HepG2 (cell line): ENCODE results near the gene DIS3L2. TPM values are rescaled to one million over a fixed set of nuclear protein-coding genes. Genes with fewer than 3 reads are reported as not detected.

Experiments
- ARID2 ChIP-seq: sonication (generic); formaldehyde crosslinking; IDR thresholded peaks from 2 replicates; pipeline ENCODE4 v1.8.1; 2022; ENCODE audit warnings: mild to moderate bottlenecking, missing genetic modification reagents, borderline replicate concordance
- ARID5B ChIP-seq: IDR thresholded peaks from 2 replicates; pipeline ENCODE4 v1.4.0; 2020; ENCODE audit warnings: mild to moderate bottlenecking, missing genetic modification reagents
- CAMTA2 ChIP-seq: sonication (generic); formaldehyde crosslinking; IDR thresholded peaks from 2 replicates; pipeline ENCODE4 v1.4.0; 2020; ENCODE audit warnings: mild to moderate bottlenecking, missing genetic modification reagents, borderline replicate concordance
- CEBPZ ChIP-seq: IDR thresholded peaks from 2 replicates; pipeline ENCODE4 v1.6.1; 2012; ENCODE audit warnings: low read length, improper control_type of control experiment
- FOXM1 ChIP-seq: sonication (generic); formaldehyde crosslinking; IDR thresholded peaks from 2 replicates; pipeline ENCODE4 v1.5.0; 2020; ENCODE audit warnings: missing genetic modification reagents
- MAFG ChIP-seq: sonication (generic); formaldehyde crosslinking; IDR thresholded peaks from 2 replicates; pipeline ENCODE4 v1.5.1; 2020; ENCODE audit warnings: mild to moderate bottlenecking, missing genetic modification reagents
- NCOA5 ChIP-seq: sonication (generic); formaldehyde crosslinking; IDR thresholded peaks from 2 replicates; pipeline ENCODE4 v1.4.0; 2020; ENCODE audit warnings: missing genetic modification reagents
- NR0B2 ChIP-seq: sonication (generic); formaldehyde crosslinking; IDR thresholded peaks from 2 replicates; pipeline ENCODE4 v1.4.0; 2020; ENCODE audit warnings: mild to moderate bottlenecking, missing genetic modification reagents
- PPARG ChIP-seq: conservative IDR thresholded peaks from 2 replicates; pipeline ENCODE4 v1.6.1; 2016; ENCODE audit warnings: missing biosample characterization, missing genetic modification reagents
- RBFOX2 ChIP-seq: fragments of 200-400 bp; formaldehyde crosslinking; IDR thresholded peaks from 2 replicates; pipeline ENCODE4 v1.6.1; 2017; ENCODE audit warnings: low read depth, mild to moderate bottlenecking, low read length
- SATB2 ChIP-seq: sonication (generic); formaldehyde crosslinking; IDR thresholded peaks from 2 replicates; pipeline ENCODE4 v1.5.0; 2020; ENCODE audit warnings: missing genetic modification reagents
- SIN3A ChIP-seq: IDR thresholded peaks from 2 replicates; pipeline ENCODE4 v1.6.1; 2011; ENCODE audit warnings: low read depth, mild to moderate bottlenecking, control low read depth, low read length, borderline replicate concordance
- SP2 ChIP-seq: sonication (generic); formaldehyde crosslinking; IDR thresholded peaks from 2 replicates; pipeline ENCODE4 v1.5.1; 2020; ENCODE audit warnings: mild to moderate bottlenecking, missing genetic modification reagents
- THAP11 ChIP-seq: IDR thresholded peaks from 2 replicates; pipeline ENCODE4 v1.6.1; 2016; ENCODE audit warnings: missing biosample characterization, missing genetic modification reagents
- ZFAT ChIP-seq: sonication (generic); formaldehyde crosslinking; conservative IDR thresholded peaks from 2 replicates; pipeline ENCODE4 v1.8.1; 2023; ENCODE audit warnings: missing genetic modification reagents, inconsistent platforms
- ZNF784 ChIP-seq: sonication (generic); formaldehyde crosslinking; IDR thresholded peaks from 2 replicates; pipeline ENCODE4 v1.5.1; 2020; ENCODE audit warnings: missing genetic modification reagents, mild to moderate bottlenecking, borderline replicate concordance
- polyA plus RNA-seq, 8 experiments: library from polyadenylated mRNA; depleted of rRNA in 3 of 8; stranded (reverse) in 7 of 8; unstranded in 1 of 8; fragments of >200 nt; fragmentation: Illumina TruSeq in 4 of 8; extraction: Trizol in 4 of 8; gene quantifications; 2 replicates each; pipeline versions ENCODE4 v1.2.1 to v1.2.3, GENCODE V29; 2011 to 2016; ENCODE audit warnings: low read depth in 4 of 8, missing spikeins in 1 of 8, mixed read lengths in 1 of 8; ENCODE audit not compliant: insufficient read depth in 1 of 8
- total RNA-seq, 5 experiments: library from RNA; depleted of rRNA; stranded (reverse); fragments of >200 nt; fragmentation: Illumina TruSeq; extraction: Trizol; gene quantifications; 2 replicates each; pipeline ENCODE4 v1.2.3, GENCODE V29; 2016; ENCODE audit warnings: low read depth in 1 of 5
- TF ChIP-seq, protein P1 (sequence below): sonication (generic); formaldehyde crosslinking; conservative IDR thresholded peaks from 2 replicates; pipeline ENCODE4 v1.4.0; 2020; ENCODE audit warnings: missing genetic modification reagents
- TF ChIP-seq, protein P2 (sequence below): IDR thresholded peaks from 2 replicates; pipeline ENCODE4 v1.6.1; 2016; ENCODE audit warnings: missing compliant biosample characterization, missing genetic modification reagents, borderline replicate concordance

Gene DIS3L2
- total and polyA plus RNA-seq, 2 of the 13 experiments (the other 11 are each of a cell fraction or from before 2014, with no cell fraction given), result 7.0 to 23.9 TPM

GRCh38 chr2:231961349-231962166 lies at the start of gene DIS3L2 (continued):
- TF ChIP-seq, protein P1, sequence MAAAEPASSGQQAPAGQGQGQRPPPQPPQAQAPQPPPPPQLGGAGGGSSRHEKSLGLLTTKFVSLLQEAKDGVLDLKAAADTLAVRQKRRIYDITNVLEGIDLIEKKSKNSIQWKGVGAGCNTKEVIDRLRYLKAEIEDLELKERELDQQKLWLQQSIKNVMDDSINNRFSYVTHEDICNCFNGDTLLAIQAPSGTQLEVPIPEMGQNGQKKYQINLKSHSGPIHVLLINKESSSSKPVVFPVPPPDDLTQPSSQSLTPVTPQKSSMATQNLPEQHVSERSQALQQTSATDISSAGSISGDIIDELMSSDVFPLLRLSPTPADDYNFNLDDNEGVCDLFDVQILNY (CRISPR knock-in tag), result no peak
- TF ChIP-seq NCOA5 (CRISPR knock-in tag), result no peak
- TF ChIP-seq MAFG (CRISPR knock-in tag), result no peak
- TF ChIP-seq ZFAT (CRISPR knock-in tag), result peak; percentile 90; the same call in 1 of the 2 replicates
- peak; percentile 94; the same call in 1 of the 2 replicates for TF ChIP-seq ZNF784 (CRISPR knock-in tag)
- peak; percentile 94 for TF ChIP-seq SATB2 (CRISPR knock-in tag)
- peak; percentile 95 for TF ChIP-seq THAP11 (CRISPR knock-in tag)
- TF ChIP-seq PPARG, result no peak
- no peak; the same call in none of the 2 replicates for TF ChIP-seq ARID2
- TF ChIP-seq NR0B2 (CRISPR knock-in tag), result peak; percentile 91
- TF ChIP-seq, protein P2, sequence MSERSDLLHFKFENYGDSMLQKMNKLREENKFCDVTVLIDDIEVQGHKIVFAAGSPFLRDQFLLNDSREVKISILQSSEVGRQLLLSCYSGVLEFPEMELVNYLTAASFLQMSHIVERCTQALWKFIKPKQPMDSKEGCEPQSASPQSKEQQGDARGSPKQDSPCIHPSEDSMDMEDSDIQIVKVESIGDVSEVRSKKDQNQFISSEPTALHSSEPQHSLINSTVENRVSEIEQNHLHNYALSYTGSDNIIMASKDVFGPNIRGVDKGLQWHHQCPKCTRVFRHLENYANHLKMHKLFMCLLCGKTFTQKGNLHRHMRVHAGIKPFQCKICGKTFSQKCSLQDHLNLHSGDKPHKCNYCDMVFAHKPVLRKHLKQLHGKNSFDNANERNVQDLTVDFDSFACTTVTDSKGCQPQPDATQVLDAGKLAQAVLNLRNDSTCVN (CRISPR knock-in tag), result peak; percentile 97
- peak; percentile 59; the same call in 1 of the 2 replicates for TF ChIP-seq ARID5B (CRISPR knock-in tag)
- TF ChIP-seq FOXM1 (CRISPR knock-in tag), result 0 out of 2 replicates have a peak, but pooled peaks have one; percentile 19
- peak; percentile 65; the same call in 1 of the 2 replicates for TF ChIP-seq SP2 (CRISPR knock-in tag)
- TF ChIP-seq SIN3A, result peak; percentile 80
- no peak for TF ChIP-seq CEBPZ
- TF ChIP-seq CAMTA2 (CRISPR knock-in tag), result peak; percentile 81; the same call in 1 of the 2 replicates
- TF ChIP-seq RBFOX2, result peak; percentile 98
